Mammary epithelial cell (primary cell): ENCODE data around the gene MRPL53.

ENCODE experiments used
- EZH2 ChIP-seq: IDR thresholded peaks from 2 replicates; pipeline ENCODE4 v1.6.1; 2012; ENCODE audit warnings: low read length, inconsistent platforms, borderline replicate concordance
- TF ChIP-seq, protein P1 (sequence below), 2 donors: IDR thresholded peaks in 1 of 2; conservative IDR thresholded peaks in 1 of 2; 2 replicates each; pipeline ENCODE4 v1.5.1; 2011 to 2012; ENCODE audit warnings: inconsistent platforms in 2 of 2, low read length in 2 of 2, mild to moderate bottlenecking in 2 of 2, control low read depth in 1 of 2, low read depth in 1 of 2; ENCODE audit not compliant: insufficient read depth in 1 of 2; ENCODE audit errors: extremely low read depth in 1 of 2

DNA sequence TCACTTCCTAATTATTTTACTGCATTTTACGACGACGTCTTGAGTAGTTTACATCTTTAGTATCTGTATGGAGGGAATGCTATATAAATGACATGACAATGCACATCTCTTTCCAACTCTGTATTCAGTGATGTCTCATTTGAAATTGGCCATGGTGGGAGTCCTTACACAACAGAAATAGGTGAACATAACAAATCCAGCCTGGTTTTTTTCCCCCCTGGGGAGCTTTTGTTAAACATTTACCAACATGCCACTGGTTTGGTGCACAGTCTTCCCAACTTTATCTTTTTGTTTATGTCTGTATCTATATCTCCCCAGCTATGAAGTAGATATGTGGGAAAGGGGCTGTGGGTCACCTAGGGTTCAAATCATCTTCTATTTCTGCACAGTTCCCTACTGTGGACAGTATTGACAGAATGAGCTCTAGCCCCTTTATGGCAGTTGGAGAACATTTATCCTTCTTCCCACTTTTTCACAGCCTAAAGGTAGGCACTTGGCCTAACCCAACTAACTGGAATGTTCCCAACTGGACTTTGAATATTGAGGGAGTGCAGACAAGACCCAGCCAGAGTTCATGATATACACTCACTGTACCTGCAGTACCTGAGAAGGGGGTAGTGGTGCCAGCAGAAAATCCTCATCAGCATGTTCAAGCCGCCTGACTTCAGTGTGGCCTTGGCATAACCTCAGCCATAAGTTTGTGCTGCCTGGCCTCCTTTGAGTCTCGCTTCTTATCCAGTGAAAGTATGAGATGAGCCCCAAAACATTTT, 25.1 kb downstream of the MRPL53 start:
- TF ChIP-seq, protein P1, sequence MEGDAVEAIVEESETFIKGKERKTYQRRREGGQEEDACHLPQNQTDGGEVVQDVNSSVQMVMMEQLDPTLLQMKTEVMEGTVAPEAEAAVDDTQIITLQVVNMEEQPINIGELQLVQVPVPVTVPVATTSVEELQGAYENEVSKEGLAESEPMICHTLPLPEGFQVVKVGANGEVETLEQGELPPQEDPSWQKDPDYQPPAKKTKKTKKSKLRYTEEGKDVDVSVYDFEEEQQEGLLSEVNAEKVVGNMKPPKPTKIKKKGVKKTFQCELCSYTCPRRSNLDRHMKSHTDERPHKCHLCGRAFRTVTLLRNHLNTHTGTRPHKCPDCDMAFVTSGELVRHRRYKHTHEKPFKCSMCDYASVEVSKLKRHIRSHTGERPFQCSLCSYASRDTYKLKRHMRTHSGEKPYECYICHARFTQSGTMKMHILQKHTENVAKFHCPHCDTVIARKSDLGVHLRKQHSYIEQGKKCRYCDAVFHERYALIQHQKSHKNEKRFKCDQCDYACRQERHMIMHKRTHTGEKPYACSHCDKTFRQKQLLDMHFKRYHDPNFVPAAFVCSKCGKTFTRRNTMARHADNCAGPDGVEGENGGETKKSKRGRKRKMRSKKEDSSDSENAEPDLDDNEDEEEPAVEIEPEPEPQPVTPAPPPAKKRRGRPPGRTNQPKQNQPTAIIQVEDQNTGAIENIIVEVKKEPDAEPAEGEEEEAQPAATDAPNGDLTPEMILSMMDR (conservative IDR thresholded peaks at IDR 0.05 in 1 of 2, IDR thresholded peaks at IDR 0.05 in 1 of 2; ENCODE audit: extremely low read depth in 1 of 2, insufficient read depth in 1 of 2, low read depth in 1 of 2, low read length in 2 of 2) = no peak
- TF ChIP-seq EZH2 = no peak
